Pancreas (tissue), 10 donors: ENCODE measurements around the gene ARSK. TPM values are rescaled to one million over a fixed set of nuclear protein-coding genes. Genes with fewer than 3 reads are reported as not detected.
A peak's percentile ranks its signal among the peaks of the same experiment; 100 is the strongest.

ENCODE experiments used
- ATAC-seq, 4 donors: fragments of 200-7000 bp; cut with Tn5 transposase; one replicate each; pipeline versions ENCODE4 v1.8.0 to v1.9.1; 2020; ENCODE audit warnings: mild to moderate bottlenecking in 4 of 4, moderate library complexity in 4 of 4
- DNase-seq, 6 donors: peaks; one replicate each; pipeline ENCODE4 v3.0.0-alpha.2; 2020
- FAIRE-seq: peaks from 2 replicates; lab custom pipeline; 2012; peaks lifted over from hg19 to GRCh38; lab: Jason Lieb, UNC
- H3K27ac ChIP-seq, 4 donors: fragments of 200-600 bp; sonication (generic); 1 replicate in 3 of 4; 2 replicates in 1 of 4; pipeline versions ENCODE4 v1.5.0 to v1.8.0; 2020
- H3K27me3 ChIP-seq, 4 donors: fragments of 200-600 bp; one replicate each; pipeline ENCODE4 v1.8.0; 2021
- H3K36me3 ChIP-seq, 3 donors: fragments of 200-600 bp; sonication (generic) in 1 of 3; one replicate each; pipeline versions ENCODE4 v1.5.0 to v1.8.0; 2020 to 2021
- H3K4me1 ChIP-seq, 3 donors: fragments of 200-600 bp; one replicate each; pipeline ENCODE4 v1.8.0; 2021
- H3K4me3 ChIP-seq, 4 donors: fragments of 200-600 bp; sonication (generic) in 2 of 4; one replicate each; pipeline versions ENCODE4 v1.5.0 to v1.8.0; 2020 to 2021
- H3K9me3 ChIP-seq, 4 donors: fragments of 200-600 bp; one replicate each; pipeline ENCODE4 v1.8.0; 2021
- CTCF ChIP-seq, 4 donors: fragments of 200-600 bp; sonication (generic) in 3 of 4; IDR thresholded peaks; one replicate each; pipeline versions ENCODE4 v1.5.0 to v1.8.0; 2021; ENCODE audit warnings: antibody characterized with exemption in 4 of 4
- WGBS, 2 donors: extraction: QIAGEN DNeasy Blood & Tissue Kit; methylation state at CpG; one replicate each; pipeline ENCODE4 v1.1.7; 2013; 5-methylcytosine and 5-hydroxymethylcytosine counted together
- intact Hi-C, 3 donors: fragments of 100-400 bp; cut with DNase I; formaldehyde crosslinking; loops; one replicate each; pipeline versions ENCODE4 v1.11.1 to v1.14.2; 2022
- polyA plus RNA-seq, 2 donors: library from polyadenylated mRNA; stranded (reverse); fragments of 200-250 nt; gene quantifications; one replicate each; pipeline ENCODE4 v1.2.3, GENCODE V29; 2013
- total RNA-seq, 6 donors: library from RNA; stranded (reverse); fragmentation: NEBNext Ultra II Directional in 4 of 6; extraction: Animal tissue kit (Norgen Biotek cat#: 25700) in 4 of 6; gene quantifications; one replicate each; pipeline versions ENCODE4 v1.2.1 to v1.2.4, GENCODE V29; 2021 to 2023
- donor health status: healthy with polysubstance abuse.
- donor health status: DM: no; HTN: no; CAD: no; lungs with moderate emphysema.
- donor health status: DM: no; HTN: no; CAD: no.
- donor health status: control.
- donor health status: control.
- donor health status: Bipolar disorder and iron deficiency.
- donor health status: DM: yes; HTN: yes; CAD: no.
- donor health status: DM: no; HTN: no; CAD: no.
- donor health status: DM: no; HTN: no; CAD: no.
- donor health status: DM: yes; HTN: yes; CAD: no.

The ARSK gene
- total and polyA plus RNA-seq, 8 donors: 1.3 to 3.9 (median 3.2) TPM

GRCh38 chr5:95533761-95534160 lies 21.1 kb upstream of the ARSK start:
- ATAC-seq (no peak), DNase-seq (no peak), FAIRE-seq (no peak)
- H3K36me3 ChIP-seq: peaks cover 0 to 9% (median 3%) of the 10 kb centered on the region in 3 donors
- H3K4me3 ChIP-seq: no peak overlapping the region
- intact Hi-C loops: no loop called here
- no peak for TF ChIP-seq CTCF (IDR thresholded peaks at IDR 0.05)
- H3K27me3 ChIP-seq: no peaks in the 10 kb centered on the region
- no peak overlapping the region for H3K27ac ChIP-seq
- no peaks in the 10 kb centered on the region for H3K4me1 ChIP-seq
- H3K9me3 ChIP-seq: no peaks in the 10 kb centered on the region

GRCh38 chr5:95537501-95537900 lies 17.4 kb upstream of the ARSK start:
- H3K9me3 ChIP-seq: no peaks in the 10 kb centered on the region
- no peak overlapping the region for H3K4me3 ChIP-seq
- ATAC-seq (no peak), FAIRE-seq (no peak), DNase-seq (no peak)
- peaks cover 0 to 37% (median 10%) of the 10 kb centered on the region in 3 donors for H3K36me3 ChIP-seq
- H3K27me3 ChIP-seq: no peaks in the 10 kb centered on the region
- WGBS, 2 donors: 78 to 86% methylated on average over 2 of the region's 2 CpGs
- TF ChIP-seq CTCF (IDR thresholded peaks at IDR 0.05): no peak
- no peaks in the 10 kb centered on the region for H3K4me1 ChIP-seq
- H3K27ac ChIP-seq: no peak overlapping the region
- intact Hi-C loops: no loop called here

GRCh38 chr5:95543017-95543705 lies 11.7 kb upstream of the ARSK start:
- Histone ChIP-seq H3K27me3 (no peaks in the 10 kb centered on the region), H3K4me3 (no peak overlapping the region), H3K4me1 (peaks cover 0 to 3% (median 0%) of the 10 kb centered on the region in 3 donors), H3K9me3 (no peaks in the 10 kb centered on the region), H3K36me3 (peaks cover 0 to 33% (median 10%) of the 10 kb centered on the region in 3 donors), H3K27ac (peak overlapping the region in 1 of 4 donors; percentile 4)
- ATAC-seq (peak; percentile 51 to 67 (median 60)), DNase-seq (no peak), FAIRE-seq (no peak)
- no peak for TF ChIP-seq CTCF (IDR thresholded peaks at IDR 0.05)
- intact Hi-C loops: no loop called here
- WGBS, 2 donors: 36 to 43% methylated on average over 3 of the region's 3 CpGs

GRCh38 chr5:95549030-95549429 lies 5.9 kb upstream of the ARSK start:
- intact Hi-C loops: no loop called here
- H3K36me3 ChIP-seq: no peaks in the 10 kb centered on the region
- FAIRE-seq: no peak

More at GRCh38 chr5:95549030-95549429, 5.9 kb upstream of the ARSK start:
- TF ChIP-seq CTCF (IDR thresholded peaks at IDR 0.05): no peak
- no peaks in the 10 kb centered on the region for H3K9me3 ChIP-seq
- H3K4me1 ChIP-seq: peaks cover 0 to 13% (median 9%) of the 10 kb centered on the region in 3 donors
- no peak overlapping the region for H3K4me3 ChIP-seq
- DNase-seq (no peak), ATAC-seq (peak in 1 of 4 donors; percentile 23)
- no peak overlapping the region for H3K27ac ChIP-seq
- H3K27me3 ChIP-seq: no peaks in the 10 kb centered on the region
